Epithelial cell of esophagus (primary cell): ENCODE measurements around the gene DNMT1.
"Not testable (repeated sequence)": the region's sequence is repeated elsewhere in the genome, so short reads cannot be mapped to it uniquely, and the experiment has no call there.

Experiments used
- DNase-seq: peaks from one replicate; pipeline ENCODE4 v3.0.0; 2010; ENCODE audit warnings: low read depth
- H3K4me3 ChIP-seq: 2 replicates; pipeline ENCODE4 v1.5.1; 2011; ENCODE audit warnings: mild to moderate bottlenecking, low read length, control low read depth
- CTCF ChIP-seq: IDR thresholded peaks from 2 replicates; pipeline ENCODE4 v1.5.1; 2011; ENCODE audit warnings: low read depth, mild to moderate bottlenecking, low read length, control low read depth, inconsistent platforms; ENCODE audit not compliant: insufficient read depth; ENCODE audit errors: missing control alignments

Gene DNMT1

GRCh38 chr19:10183926-10184325, 10.8 kb downstream of the DNMT1 start:
- no peak for TF ChIP-seq CTCF
- no peak for DNase-seq

GRCh38 chr19:10182847-10183246, 11.9 kb downstream of the DNMT1 start:
- H3K4me3 ChIP-seq: no peak overlapping the region
- no peak for TF ChIP-seq CTCF
- DNase-seq: no peak

More at GRCh38 chr19:10183926-10184325, 10.8 kb downstream of the DNMT1 start:
- H3K4me3 ChIP-seq: no peak overlapping the region

GRCh38 chr19:10182076-10182475, 12.7 kb downstream of the DNMT1 start:
- TF ChIP-seq CTCF: no peak
- DNase-seq: no peak
- no peak overlapping the region for H3K4me3 ChIP-seq

- no peak for DNase-seq
- no peak for TF ChIP-seq CTCF
- H3K4me3 ChIP-seq: no peak overlapping the region
These were observed 14.3 kb downstream of the DNMT1 start for GRCh38 chr19:10180459-10180858.

GRCh38 chr19:10180024-10180423, 14.7 kb downstream of the DNMT1 start:
- H3K4me3 ChIP-seq, DNase-seq: not testable (repeated sequence)

- DNase-seq: peak; percentile 29
- TF ChIP-seq CTCF: no peak
- no peak overlapping the region for H3K4me3 ChIP-seq
These were observed 21.2 kb downstream of the DNMT1 start for GRCh38 chr19:10173527-10173926.

- H3K4me3 ChIP-seq: no peak overlapping the region
- DNase-seq: no peak
- no peak for TF ChIP-seq CTCF
These were observed 26.3 kb downstream of the DNMT1 start for GRCh38 chr19:10168386-10168948.

GRCh38 chr19:10167459-10167858, 27.3 kb downstream of the DNMT1 start:
- DNase-seq: no peak
- no peak overlapping the region for H3K4me3 ChIP-seq
- TF ChIP-seq CTCF: no peak

- not testable (repeated sequence) for DNase-seq, H3K4me3 ChIP-seq
These were observed 28.3 kb downstream of the DNMT1 start for GRCh38 chr19:10166501-10166900.
